Neutrophil (primary cell): ENCODE results near the gene NRDE2.

ENCODE experiments used
- H3K27ac ChIP-seq: fragments of 200-600 bp; sonication (generic); 2 replicates; pipeline ENCODE4 v1.5.1; 2016; ENCODE audit warnings: mild to moderate bottlenecking, moderate library complexity
- H3K27me3 ChIP-seq: fragments of 200-600 bp; sonication (generic); 2 replicates; pipeline ENCODE4 v1.6.0; 2016; ENCODE audit warnings: mild to moderate bottlenecking
- H3K36me3 ChIP-seq: fragments of 200-600 bp; sonication (generic); 2 replicates; pipeline ENCODE4 v1.5.1; 2017
- H3K4me1 ChIP-seq, 2 experiments: fragments of 200-600 bp in 1 of 2; sonication (generic) in 1 of 2; 1 replicate in 1 of 2; 2 replicates in 1 of 2; pipeline versions ENCODE4 v1.5.1 to v1.6.1; 2013 to 2016; ENCODE audit warnings: low read depth in 1 of 2, low read length in 1 of 2, mild to moderate bottlenecking in 1 of 2, moderate library complexity in 1 of 2; ENCODE audit not compliant: control insufficient read depth in 1 of 2, insufficient read depth in 1 of 2
- H3K4me3 ChIP-seq, 2 experiments: fragments of 200-600 bp in 1 of 2; sonication (generic) in 1 of 2; 1 replicate in 1 of 2; 2 replicates in 1 of 2; pipeline ENCODE4 v1.5.1; 2013 to 2016; ENCODE audit warnings: low read depth in 1 of 2, low read length in 1 of 2, mild to moderate bottlenecking in 1 of 2, moderate library complexity in 1 of 2
- H3K9me3 ChIP-seq: fragments of 200-600 bp; sonication (generic); 2 replicates; pipeline ENCODE4 v1.5.1; 2016
- CTCF ChIP-seq: fragments of 200-600 bp; sonication (generic); IDR thresholded peaks from 2 replicates; pipeline ENCODE4 v1.5.1; 2016; ENCODE audit warnings: antibody characterized with exemption

The NRDE2 gene

DNA sequence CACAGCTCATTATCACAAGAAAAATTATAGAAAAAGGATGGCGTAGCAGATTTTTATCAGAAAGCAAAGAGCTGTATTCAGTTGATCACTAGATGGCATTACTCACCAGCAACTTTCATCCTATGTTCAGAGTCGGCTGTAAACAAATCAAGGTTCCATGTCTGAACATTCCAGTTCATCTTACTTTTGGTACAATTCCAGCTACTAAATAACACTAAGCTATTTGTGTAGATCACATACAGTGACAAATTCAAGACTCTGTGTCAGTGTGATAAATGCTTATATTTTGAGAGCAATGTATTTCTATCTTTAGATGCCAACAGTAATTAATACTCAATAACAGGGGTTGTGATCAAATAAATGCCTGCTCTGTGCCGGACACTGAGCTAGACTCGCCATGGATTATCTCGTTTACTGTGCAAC, 30.1 kb downstream of the NRDE2 start:
- H3K27ac ChIP-seq: peak overlapping the region; percentile 91
- H3K4me3 ChIP-seq: no peak overlapping the region
- H3K27me3 ChIP-seq: no peaks in the 10 kb centered on the region
- peaks cover 36% of the 10 kb centered on the region for H3K36me3 ChIP-seq
- H3K4me1 ChIP-seq: peaks cover 51 to 56% of the 10 kb centered on the region in 2 experiments
- H3K9me3 ChIP-seq: no peaks in the 10 kb centered on the region
- no peak for TF ChIP-seq CTCF

- Histone ChIP-seq H3K9me3 (no peaks in the 10 kb centered on the region), H3K27me3 (no peaks in the 10 kb centered on the region), H3K36me3 (peaks cover 33% of the 10 kb centered on the region), H3K4me1 (peaks cover 57 to 62% of the 10 kb centered on the region in 2 experiments), H3K27ac (peak overlapping the region; percentile 91), H3K4me3 (no peak overlapping the region)
- TF ChIP-seq CTCF: no peak
These were observed 30.6 kb downstream of the NRDE2 start for GRCh38 chr14:90301122-90301521.

- H3K27ac ChIP-seq: peak overlapping the region; percentile 91
These were observed 31.1 kb downstream of the NRDE2 start for GRCh38 chr14:90300611-90301047.

DNA sequence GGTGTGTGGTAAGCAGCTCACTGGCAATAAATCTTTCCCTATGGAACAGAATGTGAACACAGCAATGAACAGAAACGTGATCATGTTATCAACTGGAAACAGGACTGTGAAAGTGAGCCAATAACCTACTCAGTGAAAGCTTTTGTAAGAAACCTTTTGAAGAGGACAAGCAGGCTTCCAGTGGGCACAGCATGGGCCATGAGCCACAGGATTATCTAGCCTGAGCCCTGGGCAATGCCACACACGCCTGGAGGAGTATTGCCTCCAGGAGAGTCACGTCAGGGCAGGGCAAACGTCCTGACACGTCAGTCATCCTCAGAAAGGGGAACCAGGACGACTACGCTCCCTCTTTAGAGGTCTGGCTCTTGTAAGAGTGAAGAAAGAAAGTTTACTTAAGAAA, 32.3 kb downstream of the NRDE2 start:
- Histone ChIP-seq H3K4me1 (peaks cover 74 to 79% of the 10 kb centered on the region in 2 experiments), H3K36me3 (peaks cover 21% of the 10 kb centered on the region), H3K4me3 (peak overlapping the region; percentile 8 to 15), H3K9me3 (no peaks in the 10 kb centered on the region), H3K27ac (peak overlapping the region; percentile 91), H3K27me3 (no peaks in the 10 kb centered on the region)
- TF ChIP-seq CTCF: no peak

More at GRCh38 chr14:90300611-90301047, 31.1 kb downstream of the NRDE2 start:
- Histone ChIP-seq H3K9me3 (no peaks in the 10 kb centered on the region), H3K4me3 (peak overlapping the region in 1 of 2 experiments; percentile 8), H3K4me1 (peaks cover 62 to 66% of the 10 kb centered on the region in 2 experiments), H3K36me3 (peaks cover 28% of the 10 kb centered on the region), H3K27me3 (no peaks in the 10 kb centered on the region)
- no peak for TF ChIP-seq CTCF

DNA sequence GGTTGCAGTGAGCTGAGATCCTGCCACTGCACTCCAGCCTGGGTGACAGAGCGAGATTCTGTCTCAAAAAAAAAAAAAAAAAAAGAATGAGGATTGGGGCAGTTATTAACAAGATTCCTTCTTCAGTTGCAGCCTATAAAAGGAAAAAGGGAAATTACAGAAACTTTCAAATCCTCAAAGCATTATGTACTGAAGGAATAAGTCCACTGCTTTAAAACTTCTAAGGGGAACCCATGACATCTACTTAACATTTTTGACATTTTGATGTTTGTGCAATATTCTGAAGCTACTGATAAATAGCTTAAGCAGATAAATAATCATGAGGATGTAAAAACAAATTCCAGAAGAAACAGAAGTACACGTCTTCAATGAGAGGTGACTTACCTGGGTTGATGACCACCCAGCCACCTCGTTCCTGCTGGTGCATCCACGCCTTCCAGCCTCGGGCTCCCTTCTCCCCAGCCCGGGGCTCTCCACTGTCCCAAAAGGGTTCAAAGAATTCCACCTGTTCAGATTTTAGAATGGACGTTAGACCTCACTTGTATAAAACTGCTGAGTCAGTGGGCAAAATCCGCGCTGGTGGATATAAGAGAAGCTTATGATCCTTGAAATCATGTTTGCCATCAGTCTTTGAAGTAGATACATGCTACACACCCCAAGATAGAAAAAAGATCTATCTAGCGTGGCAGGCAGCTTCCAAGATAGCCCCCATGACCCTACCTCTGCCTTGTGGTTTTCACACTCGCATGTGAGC, 33.7 kb downstream of the NRDE2 start:
- no peak for TF ChIP-seq CTCF
- Histone ChIP-seq H3K27me3 (no peaks in the 10 kb centered on the region), H3K4me3 (no peak overlapping the region), H3K9me3 (no peaks in the 10 kb centered on the region), H3K36me3 (peaks cover 10% of the 10 kb centered on the region), H3K27ac (peak overlapping the region; percentile 91), H3K4me1 (peaks cover 80 to 92% of the 10 kb centered on the region in 2 experiments)
